Measurements from ENCODE around the gene MACROD2.

The MACROD2 gene

DNA sequence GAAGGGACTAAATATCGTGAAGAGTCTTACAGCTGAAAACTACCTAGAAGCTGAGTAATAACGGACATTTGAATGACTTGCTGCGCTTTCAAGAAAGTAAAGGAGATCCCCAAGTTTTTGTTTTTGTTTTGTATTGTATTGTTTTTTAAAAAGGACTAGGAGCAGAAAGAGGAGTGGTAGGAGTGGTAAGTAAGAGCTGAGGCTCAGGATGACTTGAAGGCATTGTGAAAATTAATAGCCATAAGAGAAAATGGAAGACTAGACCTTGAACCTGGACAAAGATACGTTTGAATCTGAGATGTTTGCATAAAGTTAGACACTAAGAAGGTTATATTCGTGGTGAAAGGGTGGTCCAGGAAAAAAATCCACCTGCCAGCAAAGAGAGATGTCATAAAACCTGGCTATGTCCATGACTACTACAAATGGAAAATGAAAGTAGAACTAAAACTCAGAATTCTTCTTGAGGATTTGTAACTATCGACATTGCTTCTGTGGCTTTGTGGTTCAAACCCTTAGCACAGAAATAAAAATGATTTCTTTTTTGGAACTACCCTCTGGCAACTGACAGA, 1166.8 kb downstream of the MACROD2 start:
- no peak for DNase-seq (ENCODE audit: low read depth)
- TF ChIP-seq, protein P1, sequence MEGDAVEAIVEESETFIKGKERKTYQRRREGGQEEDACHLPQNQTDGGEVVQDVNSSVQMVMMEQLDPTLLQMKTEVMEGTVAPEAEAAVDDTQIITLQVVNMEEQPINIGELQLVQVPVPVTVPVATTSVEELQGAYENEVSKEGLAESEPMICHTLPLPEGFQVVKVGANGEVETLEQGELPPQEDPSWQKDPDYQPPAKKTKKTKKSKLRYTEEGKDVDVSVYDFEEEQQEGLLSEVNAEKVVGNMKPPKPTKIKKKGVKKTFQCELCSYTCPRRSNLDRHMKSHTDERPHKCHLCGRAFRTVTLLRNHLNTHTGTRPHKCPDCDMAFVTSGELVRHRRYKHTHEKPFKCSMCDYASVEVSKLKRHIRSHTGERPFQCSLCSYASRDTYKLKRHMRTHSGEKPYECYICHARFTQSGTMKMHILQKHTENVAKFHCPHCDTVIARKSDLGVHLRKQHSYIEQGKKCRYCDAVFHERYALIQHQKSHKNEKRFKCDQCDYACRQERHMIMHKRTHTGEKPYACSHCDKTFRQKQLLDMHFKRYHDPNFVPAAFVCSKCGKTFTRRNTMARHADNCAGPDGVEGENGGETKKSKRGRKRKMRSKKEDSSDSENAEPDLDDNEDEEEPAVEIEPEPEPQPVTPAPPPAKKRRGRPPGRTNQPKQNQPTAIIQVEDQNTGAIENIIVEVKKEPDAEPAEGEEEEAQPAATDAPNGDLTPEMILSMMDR (conservative IDR thresholded peaks at IDR 0.05; ENCODE audit: low read depth, low read length): no peak
- no peak overlapping the region for H3K4me3 ChIP-seq (ENCODE audit: low read length)

DNA sequence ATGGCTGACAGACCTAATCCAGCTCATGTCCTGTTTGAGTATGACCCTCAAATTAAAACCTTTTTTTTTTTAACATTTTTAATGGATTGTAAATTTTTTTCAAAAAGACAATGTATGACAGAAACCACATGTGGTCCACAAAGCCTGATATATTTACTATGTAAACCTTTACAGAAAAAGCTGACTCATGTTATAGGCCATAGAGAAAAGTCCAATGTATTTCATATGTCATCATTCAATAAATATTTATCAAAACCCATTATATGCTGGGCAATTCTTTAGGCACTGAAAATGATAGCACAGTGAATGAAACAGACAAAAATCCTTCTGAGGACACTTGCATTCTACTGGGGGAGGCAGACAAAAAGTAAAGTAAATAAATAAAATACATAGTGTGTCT, 1168.3 kb downstream of the MACROD2 start:
- TF ChIP-seq, protein P1 (conservative IDR thresholded peaks at IDR 0.05; ENCODE audit: low read depth, low read length): no peak
- DNase-seq (ENCODE audit: low read depth): no peak
- H3K4me3 ChIP-seq (ENCODE audit: low read length): no peak overlapping the region

DNA sequence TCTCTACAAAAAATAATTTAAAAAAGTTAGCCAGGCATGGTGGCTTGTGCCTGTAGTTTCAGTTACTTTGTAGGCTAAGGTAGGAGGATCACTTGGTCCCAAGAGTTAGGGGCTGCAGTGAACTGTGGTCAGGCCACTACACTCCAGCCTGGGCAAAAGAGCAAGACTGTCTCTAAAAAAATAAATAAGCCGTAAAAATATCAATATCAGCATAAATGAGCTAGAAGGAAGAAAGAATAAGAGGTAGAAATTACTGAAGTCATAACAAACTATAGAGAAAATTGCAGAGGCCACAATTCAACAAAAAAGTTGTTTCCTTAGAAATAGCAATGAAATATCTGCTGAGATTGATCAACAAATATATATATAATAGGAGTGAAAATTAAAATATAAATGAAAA, 1169.4 kb downstream of the MACROD2 start:
- TF ChIP-seq, protein P1 (conservative IDR thresholded peaks at IDR 0.05; ENCODE audit: low read depth, low read length): no peak
- DNase-seq (ENCODE audit: low read depth): no peak
- no peak overlapping the region for H3K4me3 ChIP-seq (ENCODE audit: low read length)

DNA sequence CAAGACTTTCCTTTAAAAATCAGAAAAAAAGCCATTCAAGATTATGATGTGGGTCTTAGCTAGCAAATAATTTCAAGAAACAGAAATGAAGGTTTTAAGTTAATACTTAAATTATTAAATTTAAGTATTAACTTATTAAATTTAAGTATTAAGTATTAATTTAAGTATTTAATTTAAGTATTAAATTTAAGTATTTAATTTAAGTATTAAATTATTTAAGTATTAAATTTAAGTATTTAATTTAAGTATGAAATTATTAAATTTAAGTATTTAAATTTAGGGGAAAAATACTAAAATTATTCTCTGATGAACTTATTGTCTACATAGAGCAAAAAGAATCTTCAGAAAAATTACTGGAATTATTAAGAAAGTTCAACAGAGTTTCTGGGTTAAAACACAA, 1171.4 kb downstream of the MACROD2 start:
- TF ChIP-seq, protein P1 (conservative IDR thresholded peaks at IDR 0.05; ENCODE audit: low read depth, low read length): no peak
- H3K4me3 ChIP-seq (ENCODE audit: low read length): no peak overlapping the region
- DNase-seq (ENCODE audit: low read depth): no peak

DNA sequence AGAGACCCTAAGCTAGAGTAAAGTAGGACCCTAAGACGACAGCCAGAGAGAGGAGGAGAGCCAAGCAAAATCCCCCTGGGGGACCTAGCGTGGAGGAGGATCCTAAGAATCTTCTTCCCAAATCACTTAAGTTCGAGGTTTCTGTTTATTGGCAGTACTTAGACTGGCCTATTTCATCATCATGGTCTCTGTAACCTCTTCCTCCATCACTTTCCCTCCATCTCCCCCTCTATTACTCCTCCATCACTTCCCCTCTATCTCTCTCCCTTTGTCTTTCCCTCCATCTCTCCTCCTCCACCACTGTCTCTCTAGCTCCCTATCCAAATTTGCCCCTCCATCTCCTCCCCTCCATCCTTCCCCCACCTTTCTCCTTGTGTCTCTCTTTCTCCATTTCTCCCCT, 1175.7 kb downstream of the MACROD2 start:
- DNase-seq (ENCODE audit: low read depth): no peak
- no peak overlapping the region for H3K4me3 ChIP-seq (ENCODE audit: low read length)
- TF ChIP-seq, protein P1 (conservative IDR thresholded peaks at IDR 0.05; ENCODE audit: low read depth, low read length): no peak

DNA sequence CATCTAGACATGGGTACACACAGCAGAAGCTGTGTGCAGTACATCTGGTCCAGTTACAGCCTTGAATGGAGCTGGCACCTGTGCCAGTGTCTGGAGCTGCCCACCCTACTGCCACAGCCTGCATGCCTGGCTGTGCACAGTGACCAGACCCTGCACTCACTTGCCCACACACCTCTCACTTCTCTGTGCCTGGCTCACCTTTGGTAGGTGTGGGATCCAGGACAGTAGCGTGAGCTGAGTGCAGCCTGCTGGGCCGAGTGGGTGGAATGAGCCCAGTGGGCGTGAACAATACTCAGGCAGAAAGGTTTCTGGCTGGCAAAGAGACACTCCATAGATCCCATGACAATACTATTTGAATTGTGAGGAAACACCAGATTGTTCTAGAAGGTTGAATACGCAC, 1181.6 kb downstream of the MACROD2 start:
- DNase-seq (ENCODE audit: low read depth): no peak
- TF ChIP-seq, protein P1 (conservative IDR thresholded peaks at IDR 0.05; ENCODE audit: low read depth, low read length): no peak
- H3K4me3 ChIP-seq (ENCODE audit: low read length): no peak overlapping the region

DNA sequence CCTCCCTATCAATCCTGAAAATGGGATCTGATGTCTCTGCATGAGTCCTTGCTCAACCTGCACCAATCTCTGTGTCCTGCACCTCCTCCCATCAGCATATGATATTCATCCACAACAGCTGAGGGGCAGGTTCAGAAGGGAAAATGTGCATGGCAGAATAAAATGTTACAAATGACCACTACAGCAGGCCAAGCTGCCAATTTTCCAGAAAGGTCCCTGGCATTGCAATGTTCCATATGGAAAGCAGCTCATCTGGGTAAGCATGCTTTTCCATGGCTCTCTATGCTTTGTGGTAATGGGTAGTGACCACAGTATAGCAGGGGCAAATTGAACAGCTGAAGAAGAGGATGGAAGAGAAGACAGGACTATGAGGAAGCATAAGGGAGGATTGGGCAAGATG, 1183.3 kb downstream of the MACROD2 start:
- H3K4me3 ChIP-seq (ENCODE audit: low read length): no peak overlapping the region
- TF ChIP-seq, protein P1 (conservative IDR thresholded peaks at IDR 0.05; ENCODE audit: low read depth, low read length): no peak
- DNase-seq (ENCODE audit: low read depth): no peak

All from retinal pigment epithelial cell (primary cell).